HepG2 (cell line): Measurements from ENCODE around the gene ASPRV1. TPM values are rescaled to one million over a fixed set of nuclear protein-coding genes. Genes with fewer than 3 reads are reported as not detected.

Source experiments
- ATAC-seq: fragments of 200-7000 bp; cut with Tn5 transposase; 3 replicates; pipeline ENCODE4 v1.9.1; 2020; ENCODE audit warnings: mild to moderate bottlenecking, moderate library complexity
- BruUV-seq: library from RNA; stranded (reverse); fragments of 400-500 nt; replicated peaks from 2 replicates; lab custom pipeline; 2021; lab: Mats Ljungman, UMichigan
- CTCF ChIA-PET: fragments of 300-600 bp; formaldehyde crosslinking; extraction: SDS; loops from one replicate; lab custom pipeline; 2021; ENCODE audit warnings: low total read pairs, inconsistent platforms, low intra/inter-chr PET ratio; lab: Yijun Ruan, JAX
- POLR2A ChIA-PET: fragments of 350-600 bp; sonication (Branson Sonifier 250); formaldehyde crosslinking; loops from one replicate; lab custom pipeline; 2020; ENCODE audit warnings: antibody characterized with exemption, inconsistent platforms; lab: Yijun Ruan, JAX
- DNase-seq: peaks from one replicate; pipeline ENCODE4 v3.0.0-alpha.2; 2015; ENCODE audit warnings: low spot score
- FAIRE-seq: peaks from 3 replicates; lab custom pipeline; 2011; peaks lifted over from hg19 to GRCh38; lab: Jason Lieb, UNC
- H2AFZ ChIP-seq: one replicate; pipeline ENCODE4 v1.6.1; 2011; ENCODE audit warnings: low read length, inconsistent platforms
- H3K27ac ChIP-seq: fragments of 300-600 bp; 3 replicates; pipeline ENCODE4 v1.8.0; 2011; ENCODE audit warnings: mixed run types, mild to moderate bottlenecking, mixed read lengths, low read length, inconsistent platforms; ENCODE audit not compliant: insufficient read depth; ENCODE audit errors: extremely low read length
- H3K27me3 ChIP-seq, 2 experiments: fragments of 200-600 bp in 1 of 2; 2 replicates in 1 of 2; 3 replicates in 1 of 2; pipeline versions ENCODE4 v1.6.0 to v1.8.0; 2011; ENCODE audit warnings: low read length in 2 of 2, mild to moderate bottlenecking in 2 of 2, moderate library complexity in 2 of 2, inconsistent platforms in 1 of 2; ENCODE audit not compliant: insufficient read depth in 2 of 2, control insufficient read depth in 1 of 2
- H3K36me3 ChIP-seq, 2 experiments: fragments of 200-600 bp in 1 of 2; replicated peaks in 1 of 2; 2 replicates in 1 of 2; 3 replicates in 1 of 2; pipeline versions ENCODE4 v1.5.1 to v1.8.0; 2011; ENCODE audit warnings: low read length in 2 of 2, inconsistent platforms in 1 of 2; ENCODE audit not compliant: insufficient read depth in 2 of 2, control insufficient read depth in 1 of 2
- H3K4me1 ChIP-seq: 2 replicates; pipeline ENCODE4 v1.5.1; 2012; ENCODE audit warnings: low read length, inconsistent platforms; ENCODE audit not compliant: insufficient read depth
- H3K4me2 ChIP-seq: 2 replicates; pipeline ENCODE4 v1.6.0; 2011; ENCODE audit warnings: low read depth, low read length, inconsistent platforms
- H3K4me3 ChIP-seq, 3 experiments: fragments of 200-600 bp in 1 of 3; sonication (generic), shearing (Covaris generic) in 1 of 3; replicated peaks in 1 of 3; 2 replicates each; pipeline ENCODE4 v1.5.1; 2011 to 2016; ENCODE audit warnings: low read length in 3 of 3, inconsistent platforms in 2 of 3, low read depth in 2 of 3, mild to moderate bottlenecking in 2 of 3, control low read depth in 1 of 3, mixed read lengths in 1 of 3; ENCODE audit not compliant: insufficient read depth in 1 of 3
- H3K79me2 ChIP-seq: one replicate; pipeline ENCODE4 v1.6.1; 2011; ENCODE audit warnings: low read length, inconsistent platforms; ENCODE audit not compliant: insufficient read depth
- H3K9ac ChIP-seq: 2 replicates; pipeline ENCODE4 v1.6.0; 2011; ENCODE audit warnings: mild to moderate bottlenecking, low read depth, low read length, inconsistent platforms; ENCODE audit not compliant: insufficient read depth
- H3K9me3 ChIP-seq: 2 replicates; pipeline ENCODE4 v1.5.1; 2012; ENCODE audit warnings: mild to moderate bottlenecking, low read length
- H4K20me1 ChIP-seq: 2 replicates; pipeline ENCODE4 v1.6.0; 2011; ENCODE audit warnings: inconsistent platforms, mild to moderate bottlenecking, low read length, moderate library complexity; ENCODE audit not compliant: insufficient read depth
- ASH2L ChIP-seq: fragments of 300-600, 200-600 bp; sonication (generic); IDR thresholded peaks from 2 replicates; pipeline ENCODE4 v1.7.0; 2017; ENCODE audit warnings: low read depth, mild to moderate bottlenecking, moderate library complexity, mixed read lengths, low read length; ENCODE audit not compliant: insufficient read length
- FOXK2 ChIP-seq: fragments of 450-650 bp; IDR thresholded peaks from 2 replicates; pipeline ENCODE4 v1.6.1; 2016
- GPN1 ChIP-seq: sonication (generic); formaldehyde crosslinking; IDR thresholded peaks from 2 replicates; pipeline ENCODE4 v1.5.1; 2020; ENCODE audit warnings: missing genetic modification reagents, borderline replicate concordance
- HOXA7 ChIP-seq: sonication (generic); formaldehyde crosslinking; IDR thresholded peaks from 2 replicates; pipeline ENCODE4 v1.8.1; 2022; ENCODE audit warnings: mild to moderate bottlenecking, missing genetic modification reagents, moderate library complexity
- KIAA2018 ChIP-seq: sonication (generic); formaldehyde crosslinking; IDR thresholded peaks from 2 replicates; pipeline ENCODE4 v1.5.0; 2020; ENCODE audit warnings: mild to moderate bottlenecking, missing genetic modification reagents, borderline replicate concordance
- PAF1 ChIP-seq: IDR thresholded peaks from 2 replicates; pipeline ENCODE4 v1.6.1; 2016; ENCODE audit warnings: missing genetic modification reagents, missing compliant biosample characterization
- PHF8 ChIP-seq: sonication (generic); formaldehyde crosslinking; IDR thresholded peaks from 2 replicates; pipeline ENCODE4 v1.5.0; 2020; ENCODE audit warnings: missing genetic modification reagents
- SUZ12 ChIP-seq: fragments of 150-350 bp; IDR thresholded peaks from 2 replicates; pipeline ENCODE4 v1.6.1; 2014; ENCODE audit warnings: low read depth, low read length
- THAP9 ChIP-seq: sonication (generic); formaldehyde crosslinking; IDR thresholded peaks from 2 replicates; pipeline ENCODE4; 2020; ENCODE audit warnings: missing genetic modification reagents, mild to moderate bottlenecking, borderline replicate concordance
- ZBTB43 ChIP-seq: sonication (generic); formaldehyde crosslinking; conservative IDR thresholded peaks from 2 replicates; pipeline ENCODE4 v1.4.0; 2020; ENCODE audit warnings: missing genetic modification reagents
- ZNF205 ChIP-seq: IDR thresholded peaks from 2 replicates; pipeline ENCODE4 v1.6.1; 2018; ENCODE audit warnings: missing biosample characterization, missing genetic modification reagents
- ZNF652 ChIP-seq: IDR thresholded peaks from 2 replicates; pipeline ENCODE4 v1.6.1; 2016; ENCODE audit warnings: low read depth, borderline replicate concordance
- WGBS: methylation state at CpG from one replicate; pipeline ENCODE4 v1.1.6; 2017; ENCODE audit warnings: low lambda C conversion rate; 5-methylcytosine and 5-hydroxymethylcytosine counted together
- in situ Hi-C: cut with HindIII; loops from 2 replicates; pipeline ENCODE4 v1.10.0; 2017; ENCODE audit warnings: low pct_unique_long_range_greater_than_20kb; ENCODE audit not compliant: extremely low pct_ligation_motif_present
- intact Hi-C: fragments of 100-400 bp; cut with micrococcal nuclease; formaldehyde crosslinking; loops from one replicate; pipeline ENCODE4 v1.10.0; 2022; ENCODE audit not compliant: unreplicated experiment
- polyA plus RNA-seq, 8 experiments: library from polyadenylated mRNA; depleted of rRNA in 3 of 8; stranded (reverse) in 7 of 8; unstranded in 1 of 8; fragments of >200 nt; fragmentation: Illumina TruSeq in 4 of 8; extraction: Trizol in 4 of 8; gene quantifications; 2 replicates each; pipeline versions ENCODE4 v1.2.1 to v1.2.3, GENCODE V29; 2011 to 2016; ENCODE audit warnings: low read depth in 4 of 8, missing spikeins in 1 of 8, mixed read lengths in 1 of 8; ENCODE audit not compliant: insufficient read depth in 1 of 8
- total RNA-seq, 5 experiments: library from RNA; depleted of rRNA; stranded (reverse); fragments of >200 nt; fragmentation: Illumina TruSeq; extraction: Trizol; gene quantifications; 2 replicates each; pipeline ENCODE4 v1.2.3, GENCODE V29; 2016; ENCODE audit warnings: low read depth in 1 of 5

ASPRV1 gene
- total and polyA plus RNA-seq, 2 of the 13 experiments (the other 11 are each of a cell fraction or from before 2014, with no cell fraction given) = 0.40 to 0.48 TPM

- Histone ChIP-seq H3K27ac (no peak overlapping the region), H2AFZ (no peak overlapping the region), H3K4me2 (no peak overlapping the region), H3K4me3 (no peak overlapping the region), H3K9me3 (no peaks in the 10 kb centered on the region), H3K4me1 (peaks cover 54% of the 10 kb centered on the region), H3K27me3 (no peaks in the 10 kb centered on the region), H4K20me1 (no peaks in the 10 kb centered on the region), H3K9ac (no peak overlapping the region), H3K79me2 (no peaks in the 10 kb centered on the region), H3K36me3 (no peaks in the 10 kb centered on the region)
- FAIRE-seq (no peak), ATAC-seq (no peak), DNase-seq (no peak)
- ChIA-PET CTCF (no interaction called here), POLR2A (no interaction called here)
- intact Hi-C loops (no loop called here), in situ Hi-C loops (no loop called here)
- WGBS = 94% methylated on average over 8 of the region's 8 CpGs
- no TSS peak for BruUV-seq
- no peak for TF ChIP-seq PAF1
- TF ChIP-seq ZBTB43 (CRISPR knock-in tag) = no peak
- TF ChIP-seq PHF8 (CRISPR knock-in tag) = no peak
- TF ChIP-seq ZNF652 (CRISPR knock-in tag) = no peak
- no peak for TF ChIP-seq HOXA7 (CRISPR knock-in tag)
- TF ChIP-seq THAP9 (CRISPR knock-in tag) = no peak
- no peak for TF ChIP-seq FOXK2
- no peak for TF ChIP-seq ZNF205 (CRISPR knock-in tag)
- no peak for TF ChIP-seq GPN1
- TF ChIP-seq ASH2L = no peak
- no peak for TF ChIP-seq SUZ12
- TF ChIP-seq KIAA2018 (CRISPR knock-in tag) = no peak
Measured at GRCh38 chr2:69977186-69977585, 15.8 kb upstream of the ASPRV1 start.
